Fibroblast of skin of right quadriceps (primary cell): Measurements from ENCODE around the gene SF3B1.
"Not testable (repeated sequence)": the region's sequence is repeated elsewhere in the genome, so short reads cannot be mapped to it uniquely, and the experiment has no call there.

Experiments
- DNase-seq: peaks from one replicate; pipeline ENCODE4 v3.0.0-alpha.2; 2013

Gene SF3B1

GRCh38 chr2:197432527-197432926, 2.3 kb downstream of the SF3B1 start:
- DNase-seq, result not testable (repeated sequence)

DNA sequence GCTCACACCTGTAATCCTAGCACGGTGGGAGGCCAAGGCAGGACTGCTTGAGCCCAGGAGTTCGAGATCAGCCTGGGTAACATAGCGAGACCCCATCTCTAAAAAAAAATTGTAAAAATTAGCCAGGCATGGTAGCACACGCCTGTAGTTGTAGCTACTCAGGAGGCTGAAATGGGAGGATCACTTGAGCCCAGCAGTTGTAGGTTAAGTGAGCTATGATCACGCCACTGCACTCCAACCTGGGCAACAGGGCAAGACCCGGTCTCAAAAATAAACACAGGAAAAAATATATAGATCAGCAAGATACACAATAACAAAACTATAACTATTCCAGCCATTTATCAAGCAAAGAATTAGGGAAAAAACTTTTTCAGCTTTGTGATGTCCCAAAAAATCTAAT, 3.0 kb downstream of the SF3B1 start:
- DNase-seq, result no peak

DNA sequence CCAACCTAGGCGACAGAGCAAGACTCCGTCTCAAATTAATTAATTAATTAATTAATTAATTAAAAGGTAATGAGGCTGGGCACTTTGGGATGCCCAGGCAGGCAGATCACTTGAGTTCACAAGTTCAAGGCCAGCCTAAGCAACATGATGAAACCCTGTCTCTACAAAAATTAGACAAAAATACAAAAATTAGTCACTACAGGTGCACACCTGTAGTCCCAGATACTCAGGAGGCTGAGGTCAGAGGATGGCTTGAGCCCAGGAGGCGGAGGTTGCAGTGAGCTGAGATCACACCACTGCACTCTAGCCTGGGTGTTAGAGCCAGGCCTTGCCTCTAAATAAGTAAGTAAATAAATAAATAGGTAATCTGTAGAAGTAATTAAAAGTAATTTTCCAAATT, 6.8 kb downstream of the SF3B1 start:
- no peak for DNase-seq

- no peak for DNase-seq
These were observed 7.9 kb downstream of the SF3B1 start for GRCh38 chr2:197426723-197427603.

DNA sequence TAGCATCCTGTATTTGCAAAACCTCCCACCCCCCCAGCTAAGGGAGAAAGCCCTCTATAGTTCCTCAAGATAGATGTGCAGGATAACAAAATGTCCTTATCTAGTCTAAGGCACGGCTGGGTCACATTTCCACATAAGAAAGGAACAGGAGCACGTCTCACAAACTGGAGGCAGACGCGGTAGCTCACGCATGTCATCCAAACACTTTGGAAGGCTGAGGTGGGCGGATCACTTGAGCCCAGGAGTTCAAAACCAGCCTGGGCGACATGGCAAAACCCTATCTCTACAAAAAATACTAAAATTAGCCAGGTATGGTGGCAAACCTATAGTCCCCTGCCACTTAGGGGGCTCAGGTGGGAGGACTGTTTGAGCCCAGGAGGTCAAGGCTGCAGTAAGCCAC, 9.3 kb downstream of the SF3B1 start:
- no peak for DNase-seq

DNA sequence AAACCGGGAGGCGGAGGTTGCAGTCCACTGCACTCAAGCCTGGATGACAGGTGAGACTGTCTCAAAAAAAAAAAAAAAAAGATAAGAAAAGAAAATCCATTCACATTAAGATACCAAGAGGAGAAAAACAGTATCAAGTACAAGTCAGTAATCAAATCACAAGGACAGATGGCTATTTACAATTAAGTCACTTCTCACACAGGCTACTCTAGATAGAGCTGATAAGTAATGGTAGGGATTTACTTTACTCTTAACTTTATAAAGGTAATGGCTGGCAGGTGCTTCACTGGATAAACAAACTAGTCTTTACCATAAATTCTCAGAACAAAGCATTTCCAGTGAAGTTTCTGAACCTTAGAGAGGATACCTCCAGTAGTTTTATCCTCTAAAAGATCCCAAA, 11.5 kb downstream of the SF3B1 start:
- no peak for DNase-seq

DNA sequence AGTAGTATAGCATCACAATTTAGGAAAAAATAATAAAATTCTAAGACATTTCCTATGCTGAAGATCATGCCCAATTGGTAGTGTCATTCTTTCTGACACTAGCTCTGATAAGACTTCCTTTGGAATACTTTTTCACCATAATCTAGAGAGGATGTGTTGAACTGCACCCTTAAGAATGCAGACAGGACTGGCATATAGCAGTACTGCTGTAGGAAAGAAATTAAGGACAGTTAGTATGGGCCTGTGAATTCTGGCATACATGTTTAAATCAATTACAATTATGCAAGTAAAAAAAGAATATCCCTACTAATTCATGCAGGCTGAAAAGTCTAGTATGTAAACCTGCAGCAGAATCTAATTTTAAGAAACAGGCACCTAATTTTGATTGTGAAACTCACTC, 15.4 kb downstream of the SF3B1 start:
- no peak for DNase-seq

GRCh38 chr2:197416268-197416667, 18.6 kb downstream of the SF3B1 start:
- DNase-seq, result no peak

DNA sequence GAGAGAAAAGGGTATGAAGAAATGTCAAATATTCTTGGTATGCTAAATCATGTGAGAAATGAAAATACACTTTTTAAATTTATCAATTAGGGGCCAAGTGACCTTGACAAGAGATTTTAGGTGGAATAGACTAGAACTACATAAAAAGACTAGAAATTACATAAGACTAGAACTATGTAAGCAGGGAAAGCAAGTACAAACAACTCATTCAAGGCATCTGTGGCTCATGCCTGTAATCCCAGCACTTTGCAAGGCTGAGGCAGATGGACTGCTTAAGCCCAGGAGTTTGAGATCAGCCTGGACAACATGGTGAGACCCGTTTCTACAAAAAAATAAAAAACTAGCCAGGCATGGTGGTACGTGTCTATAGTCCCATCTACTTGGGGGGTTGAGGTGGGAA, 20.3 kb downstream of the SF3B1 start:
- DNase-seq, result no peak

GRCh38 chr2:197414039-197414438, 20.8 kb downstream of the SF3B1 start:
- no peak for DNase-seq

- DNase-seq, result no peak
These were observed 29.2 kb downstream of the SF3B1 start for GRCh38 chr2:197405582-197405981.

DNA sequence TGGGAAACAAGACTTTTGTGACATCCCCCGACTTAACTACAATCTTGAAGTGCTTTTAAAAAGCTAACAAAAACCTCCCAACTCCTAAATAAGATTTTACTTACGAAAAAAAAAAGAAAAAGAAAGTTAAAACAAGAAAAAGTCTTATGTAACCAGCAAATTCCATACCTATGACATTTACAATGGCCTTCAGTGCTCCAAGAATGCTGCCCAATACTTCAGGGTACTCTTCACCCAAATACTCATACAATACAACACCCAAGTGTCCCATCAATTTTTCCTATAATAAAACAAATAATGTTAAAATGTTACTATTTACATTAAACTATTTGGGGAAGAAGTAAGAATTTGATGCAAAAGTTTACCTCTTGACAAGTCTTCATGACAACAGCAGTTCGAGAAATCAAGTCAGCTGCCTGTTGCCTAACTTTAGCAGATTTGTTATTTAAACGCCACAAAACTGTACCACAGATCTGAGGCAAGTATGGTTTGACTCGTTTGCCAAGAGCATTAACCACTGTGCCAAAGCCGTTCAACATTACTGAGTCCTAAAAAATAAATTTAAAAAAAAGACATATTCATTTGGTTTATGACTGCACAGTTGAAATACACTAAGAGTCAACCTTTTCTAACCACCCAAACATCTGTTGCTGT, 34.8 kb downstream of the SF3B1 start:
- no peak for DNase-seq

- no peak for DNase-seq
These were observed 35.9 kb downstream of the SF3B1 start for GRCh38 chr2:197398913-197399312.

DNA sequence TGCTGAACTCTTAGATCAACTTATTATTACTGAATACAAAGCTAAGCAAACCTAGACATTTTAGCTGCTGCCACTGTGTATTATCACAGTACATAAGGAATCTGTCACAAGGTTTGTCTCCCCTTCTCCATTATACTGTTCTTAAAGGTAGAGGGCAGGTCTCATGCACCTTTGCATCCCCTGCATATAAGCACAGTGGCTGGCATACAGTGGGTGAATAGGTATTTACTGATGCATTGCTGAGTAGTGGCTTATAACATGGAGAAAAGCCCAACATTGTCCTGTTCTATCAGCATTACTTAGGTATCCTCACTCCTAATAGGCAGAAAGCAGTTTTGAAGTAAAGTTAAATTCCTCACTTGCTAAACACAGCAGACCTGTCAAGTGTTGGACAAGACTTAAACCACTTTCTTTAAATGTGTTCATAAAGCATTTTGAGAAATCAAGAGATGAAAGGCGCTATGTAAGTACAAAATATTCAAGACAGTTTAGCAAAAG, 43.6 kb downstream of the SF3B1 start:
- no peak for DNase-seq

DNA sequence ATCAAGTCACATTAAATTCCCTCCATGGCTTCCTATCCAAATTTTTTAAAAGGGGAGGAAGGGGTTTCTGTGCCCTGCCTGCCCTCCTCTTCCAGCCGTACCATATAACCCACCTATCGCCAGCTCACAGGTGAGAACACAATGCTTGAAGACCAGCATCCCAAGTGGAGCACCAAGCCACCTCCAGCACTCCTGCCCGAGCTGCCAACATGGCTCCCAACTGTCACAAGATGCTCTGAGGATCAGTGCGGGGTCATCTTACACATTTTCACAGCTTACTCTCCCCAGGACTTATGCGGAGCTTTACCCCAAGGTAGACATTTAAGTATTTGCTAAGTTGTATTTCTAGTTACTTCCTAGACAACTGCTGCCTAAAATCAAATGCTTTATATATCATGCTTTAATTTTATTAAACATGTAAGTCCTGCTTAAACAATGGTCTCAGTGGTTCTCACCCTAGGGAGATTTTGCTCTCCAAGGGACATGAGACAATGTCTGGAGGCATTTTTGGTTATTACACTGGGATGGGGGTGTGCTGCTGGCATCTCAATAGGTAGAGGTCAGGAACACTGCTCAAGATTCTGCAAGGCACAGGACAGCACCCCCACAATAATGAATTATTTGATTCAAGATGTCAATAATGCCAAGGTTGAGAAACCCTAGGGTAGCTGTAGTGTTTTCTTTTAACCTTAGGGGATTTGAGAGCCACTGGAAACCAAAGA, 45.8 kb downstream of the SF3B1 start:
- no peak for DNase-seq

DNA sequence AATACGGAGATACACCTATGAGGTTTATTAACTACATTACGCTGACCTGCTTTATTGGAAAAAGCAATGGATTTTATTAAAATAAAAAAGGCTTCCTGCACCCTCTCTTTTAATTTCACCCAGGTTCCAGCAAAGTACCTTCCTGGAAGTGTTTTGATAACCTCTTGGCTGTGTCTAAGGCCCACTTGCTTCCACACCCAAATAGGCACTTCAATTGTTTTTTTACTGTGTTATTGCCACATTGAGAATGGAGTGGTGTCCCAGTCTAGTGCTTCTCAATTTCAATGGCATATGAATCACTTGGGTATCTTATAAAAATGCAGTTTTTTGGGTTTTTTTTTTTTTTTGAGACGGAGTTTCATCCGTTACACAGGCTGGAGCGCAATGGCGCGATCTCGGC, 47.6 kb downstream of the SF3B1 start:
- DNase-seq, result no peak

GRCh38 chr2:197386242-197386641, 48.6 kb downstream of the SF3B1 start:
- DNase-seq, result no peak

GRCh38 chr2:197383825-197384224, 51.0 kb downstream of the SF3B1 start:
- DNase-seq, result no peak

DNA sequence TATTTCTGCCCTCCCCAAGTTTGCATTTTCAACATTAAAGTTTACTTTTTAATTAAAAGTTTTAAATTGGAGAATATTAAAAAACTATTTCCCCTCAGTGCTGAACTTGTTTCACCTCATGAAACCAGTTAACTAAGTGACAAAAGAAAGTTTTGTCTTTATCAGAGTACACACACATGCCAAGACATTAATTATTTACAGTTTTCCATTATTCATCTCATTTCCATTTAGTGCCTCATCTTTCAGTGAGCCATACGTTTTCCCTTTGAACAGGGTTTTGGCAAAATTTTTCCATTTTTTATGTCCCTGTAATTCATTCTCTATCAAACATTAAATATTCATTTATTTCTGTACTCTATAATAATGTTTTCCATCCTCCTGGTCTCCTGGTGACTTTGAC, 53.2 kb downstream of the SF3B1 start:
- DNase-seq, result no peak

- not testable (repeated sequence) for DNase-seq
These were observed 54.9 kb downstream of the SF3B1 start for GRCh38 chr2:197379918-197380309.

- peak; percentile 43 for DNase-seq
These were observed 55.4 kb downstream of the SF3B1 start for GRCh38 chr2:197379308-197379917.

DNA sequence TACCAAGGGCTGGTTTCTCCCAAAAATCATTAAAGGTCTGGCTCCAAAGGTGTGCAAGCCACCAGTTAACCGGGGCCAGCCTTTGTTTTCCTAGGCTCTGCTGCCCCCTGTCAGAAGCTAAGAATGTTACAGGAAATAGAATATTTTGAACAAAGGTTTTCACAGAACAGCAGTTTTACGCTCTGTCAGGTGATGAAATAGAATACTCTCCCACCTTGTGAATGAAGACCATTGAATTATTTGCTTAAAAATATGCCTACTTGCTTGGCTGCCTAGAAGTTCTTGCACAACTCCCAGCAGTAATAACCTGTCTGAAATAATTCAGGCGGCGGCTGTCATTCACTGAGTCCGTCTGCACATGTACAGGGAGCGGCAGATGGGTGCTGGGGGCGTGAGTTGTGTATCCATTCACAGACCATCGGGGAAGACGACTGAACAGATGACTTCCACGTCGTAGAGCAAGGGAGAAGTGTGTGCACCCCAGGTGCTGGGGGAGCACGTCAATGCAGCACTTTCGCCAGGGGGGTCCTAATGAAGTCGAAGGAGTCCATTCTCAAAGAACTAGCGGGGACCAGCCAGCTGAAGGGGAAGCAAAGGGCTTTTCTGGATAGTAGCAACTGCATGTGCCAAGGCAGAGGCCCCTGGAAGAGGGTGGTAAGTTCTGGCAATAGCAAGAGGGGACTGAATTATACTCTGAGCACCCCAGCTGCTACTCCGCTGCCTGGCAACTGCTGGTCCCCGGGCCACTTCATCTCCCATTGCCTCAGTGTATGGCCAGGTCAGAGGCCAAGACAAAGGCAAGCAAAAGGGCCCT, 56.1 kb downstream of the SF3B1 start:
- peak; percentile 41 for DNase-seq
